ENCODE measurements around the gene DMXL2.

- TF ChIP-seq CTCF (IDR thresholded peaks at IDR 0.05; ENCODE audit: borderline replicate concordance, extremely low read depth, low read length, poor library complexity, severe bottlenecking) = no peak
- TF ChIP-seq EZH2 (IDR thresholded peaks at IDR 0.05; ENCODE audit: borderline replicate concordance, low read depth, low read length, severe bottlenecking) = no peak
Measured at GRCh38 chr15:51667478-51667877, 44.9 kb upstream of the DMXL2 start.

All from DND-41 (cell line).